HUDEP-2 (cell line): ENCODE data around the gene NAP1L4.

Experiments
- DNase-seq, 76 experiments: peaks; one replicate each; lab custom pipeline; 2025; ENCODE audit not compliant: unreplicated experiment in 76 of 76; lab: John Stamatoyannopoulos, UW

Gene NAP1L4, protein sequence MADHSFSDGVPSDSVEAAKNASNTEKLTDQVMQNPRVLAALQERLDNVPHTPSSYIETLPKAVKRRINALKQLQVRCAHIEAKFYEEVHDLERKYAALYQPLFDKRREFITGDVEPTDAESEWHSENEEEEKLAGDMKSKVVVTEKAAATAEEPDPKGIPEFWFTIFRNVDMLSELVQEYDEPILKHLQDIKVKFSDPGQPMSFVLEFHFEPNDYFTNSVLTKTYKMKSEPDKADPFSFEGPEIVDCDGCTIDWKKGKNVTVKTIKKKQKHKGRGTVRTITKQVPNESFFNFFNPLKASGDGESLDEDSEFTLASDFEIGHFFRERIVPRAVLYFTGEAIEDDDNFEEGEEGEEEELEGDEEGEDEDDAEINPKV

DNA sequence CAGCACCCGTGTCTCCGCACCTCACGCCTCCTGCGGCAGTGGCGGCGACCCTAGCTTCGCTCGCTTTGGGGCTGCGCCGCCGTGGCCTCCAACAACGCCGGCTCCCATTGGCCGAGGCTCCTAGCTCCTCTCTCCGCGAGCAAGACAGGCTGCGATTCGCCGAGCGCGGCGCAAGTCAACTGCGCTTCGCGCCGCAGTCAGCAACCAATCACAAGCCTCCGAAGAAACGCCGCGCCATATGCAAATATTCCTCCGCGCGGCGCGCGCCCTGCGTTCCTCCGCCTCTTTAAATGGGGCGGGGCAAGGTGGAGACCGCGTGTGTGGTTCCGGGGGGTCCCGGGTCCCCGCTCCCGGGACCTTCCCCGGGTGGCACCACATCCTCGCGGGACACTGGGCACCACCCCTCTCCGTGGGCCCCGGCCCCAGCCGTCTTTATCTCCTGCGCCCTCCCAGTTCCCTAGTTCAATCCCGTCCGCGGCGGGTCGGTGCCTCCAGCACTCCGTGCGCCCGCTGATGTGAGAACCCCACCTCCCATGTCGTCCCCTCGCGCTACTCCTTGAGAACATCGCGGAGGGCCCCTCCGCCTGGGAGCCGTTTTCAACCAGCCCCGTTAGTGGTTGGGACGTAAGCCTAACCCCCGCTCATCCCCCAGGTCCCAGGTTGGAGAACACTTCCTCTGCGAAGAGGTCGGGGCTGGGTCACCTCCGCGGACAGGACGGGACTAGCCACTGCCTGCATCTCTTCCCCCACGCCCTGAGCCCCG, at the start of gene NAP1L4:
Gene NAP1L4, minus strand, starts transcription at position 96 of the 763 bp plus-strand sequence. CDS start 13,109 bp downstream, outside the sequence.
- peak in 75 of 76 experiments; percentile 39 to 96 (median 92) for DNase-seq

DNA sequence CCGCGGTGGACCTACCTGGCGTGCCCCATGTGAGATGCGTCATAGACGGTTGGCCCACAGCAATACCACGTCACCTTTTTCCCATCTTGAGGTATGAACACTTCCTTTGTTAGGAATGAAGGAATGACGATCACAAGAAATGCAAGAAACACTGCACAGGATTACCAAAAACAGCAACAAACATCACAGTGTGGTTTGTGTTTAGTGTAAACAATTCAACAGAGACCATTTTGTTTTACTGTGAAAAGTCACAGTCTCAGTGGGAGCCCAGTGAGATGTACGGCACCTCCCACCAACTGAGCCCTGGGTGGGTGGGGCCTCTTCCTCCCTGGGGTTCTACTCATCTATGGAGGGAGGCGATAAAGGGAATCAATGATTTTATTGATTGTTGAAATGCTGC, 48.8 kb upstream of the NAP1L4 start:
- no peak for DNase-seq

DNA sequence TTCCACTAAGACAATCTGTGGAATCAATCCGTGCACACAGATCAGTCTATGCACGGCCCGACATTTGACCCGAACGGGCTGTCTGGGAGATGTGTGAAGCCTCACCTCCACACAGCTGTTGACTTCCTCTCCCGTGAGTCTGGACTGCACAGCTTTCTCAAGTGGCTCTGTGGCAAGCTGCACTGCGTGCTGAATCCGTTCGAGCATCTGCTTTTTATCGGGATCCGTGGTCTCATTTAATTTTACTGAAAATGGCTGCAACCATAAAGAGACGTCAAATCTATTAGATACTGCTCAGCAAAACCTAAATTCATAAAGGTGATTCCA, 45.8 kb upstream of the NAP1L4 start:
- peak in 1 of 76 experiments; percentile 4 for DNase-seq

DNA sequence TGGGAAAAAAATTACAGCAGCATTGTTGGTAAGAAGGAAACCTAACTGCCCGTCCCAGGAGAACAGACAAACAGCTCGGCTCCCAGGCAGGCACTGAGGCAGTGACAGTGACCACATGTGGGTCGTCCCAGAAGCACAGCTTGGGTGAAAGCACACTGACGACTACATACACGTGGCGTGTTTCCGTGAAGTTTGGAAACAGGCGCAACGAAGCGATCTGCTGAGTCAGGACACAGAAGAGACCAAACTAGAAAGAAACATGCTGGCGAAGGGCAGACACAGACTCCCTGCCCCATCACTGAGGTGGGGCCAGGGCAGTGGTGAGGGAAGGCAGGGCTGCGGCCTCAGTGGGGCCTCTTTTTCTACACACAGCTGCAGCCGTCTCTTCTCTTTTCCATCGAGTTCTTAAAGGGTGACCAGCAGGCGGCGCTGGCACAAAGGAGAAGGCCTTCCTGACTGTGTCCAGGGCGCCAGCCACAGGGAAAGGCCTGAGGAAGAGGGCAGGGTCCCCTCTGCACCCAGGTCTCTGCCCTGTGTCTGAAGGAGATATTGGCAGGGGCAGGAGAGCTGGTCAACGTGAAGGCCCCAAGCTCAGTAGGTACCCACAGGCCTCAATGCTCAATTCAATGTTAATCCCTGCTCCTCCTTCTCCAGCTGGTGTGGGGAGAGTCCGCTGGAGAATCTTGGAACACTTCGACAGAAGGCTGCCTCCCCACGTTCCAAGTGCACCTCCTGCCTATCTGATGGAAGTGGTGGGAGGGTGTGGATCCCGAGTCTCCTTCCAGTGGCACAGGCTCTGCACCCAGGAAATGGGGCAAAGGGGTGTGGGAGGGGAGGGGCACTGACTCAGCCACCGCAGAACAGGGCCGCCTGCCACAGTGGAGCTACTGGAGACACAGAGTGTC, 45.2 kb upstream of the NAP1L4 start:
- DNase-seq = peak in 58 of 76 experiments; percentile 7 to 64 (median 34)

DNA sequence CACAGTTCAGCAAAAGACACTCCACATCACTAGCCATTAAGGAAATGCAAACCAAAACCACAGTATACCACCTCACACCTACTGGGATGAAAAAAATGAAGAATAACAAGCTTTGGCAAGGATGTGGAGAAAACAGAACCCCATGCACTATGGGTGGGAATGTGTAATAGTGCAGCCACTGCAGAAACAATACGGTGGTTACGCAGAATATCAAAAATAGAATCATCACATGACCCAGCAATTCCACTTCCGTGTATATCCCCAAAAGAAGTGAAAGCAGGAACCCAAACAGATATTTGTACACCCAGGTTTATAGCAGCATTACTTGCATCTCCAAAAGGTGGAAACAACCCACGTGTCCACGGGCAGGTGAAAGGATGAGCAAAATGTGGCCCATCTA, 44.3 kb upstream of the NAP1L4 start:
- DNase-seq = no peak

DNA sequence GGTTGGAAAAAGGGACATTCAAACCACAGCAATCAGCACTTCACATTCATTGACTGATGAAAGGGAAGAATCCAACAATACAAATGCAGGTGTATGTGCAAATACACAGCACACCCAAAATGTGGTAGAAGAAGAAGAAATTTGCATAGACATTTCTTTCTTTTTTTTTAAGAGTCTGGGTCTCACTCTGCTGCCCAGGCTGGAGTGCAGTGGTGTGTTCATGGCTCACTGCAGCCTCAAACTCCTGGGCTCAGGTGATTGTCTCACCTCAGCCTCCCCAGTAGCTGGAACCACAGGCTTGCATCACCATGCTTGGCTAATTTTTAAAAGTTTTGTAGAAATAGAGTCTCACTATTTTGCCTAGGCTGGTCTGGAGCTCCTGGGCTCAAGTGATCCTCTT, 43.2 kb upstream of the NAP1L4 start:
- no peak for DNase-seq

DNA sequence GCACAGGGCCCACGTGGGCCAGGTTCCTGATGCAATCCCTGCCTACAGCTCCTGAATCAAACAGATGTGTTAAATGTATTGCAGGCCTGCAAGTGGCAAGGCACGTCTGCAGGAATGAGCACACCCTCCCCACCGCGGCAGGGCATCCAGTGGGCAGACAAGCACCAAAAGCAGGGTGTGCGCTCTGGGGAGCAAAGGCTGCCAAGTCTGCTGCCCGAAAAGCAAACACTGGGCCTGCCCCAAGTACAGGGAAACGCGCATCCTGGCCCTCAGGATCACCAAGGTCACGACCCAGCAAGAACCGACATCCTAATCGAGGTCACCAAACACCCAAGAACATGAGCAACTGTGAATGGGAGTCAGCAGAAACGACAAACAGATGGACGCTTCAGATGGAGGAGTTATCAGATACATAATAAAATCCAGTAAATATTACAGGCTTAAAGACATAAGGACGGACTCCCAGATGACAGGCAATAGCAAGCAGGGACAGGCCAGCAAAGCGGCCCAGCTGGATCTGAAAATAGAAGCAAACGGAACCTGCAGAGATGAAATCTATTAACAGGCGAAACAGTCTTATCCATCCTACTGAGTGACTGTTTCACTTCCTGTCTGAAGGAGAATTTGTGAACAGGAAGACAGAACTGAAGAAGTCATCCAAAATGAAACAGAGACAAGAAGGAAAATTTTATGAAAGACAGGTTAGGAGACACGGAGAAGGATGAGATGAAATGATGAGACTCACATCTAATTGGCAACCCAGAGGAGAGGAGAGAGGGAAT, 38.4 kb upstream of the NAP1L4 start:
- DNase-seq = no peak

DNA sequence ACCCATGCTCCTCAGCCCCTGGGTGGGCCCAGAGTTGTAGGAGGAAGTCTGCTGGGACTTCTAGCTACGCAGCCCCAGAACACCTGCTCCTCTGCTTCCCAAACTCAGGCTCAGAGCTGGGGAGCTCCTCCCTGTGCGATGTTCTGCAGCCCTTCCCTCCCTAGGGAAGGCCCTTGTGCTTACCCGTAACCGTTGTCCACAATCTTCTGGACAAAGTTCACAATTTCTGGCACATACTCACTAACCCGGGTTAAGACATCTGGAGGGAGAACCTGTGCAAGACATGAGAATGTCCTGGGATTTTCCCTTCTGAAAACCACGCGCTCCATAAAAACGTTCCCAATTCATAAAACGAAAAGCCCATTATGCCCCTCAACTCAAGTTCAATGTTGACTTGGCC, 36.7 kb upstream of the NAP1L4 start:
- DNase-seq = no peak

DNA sequence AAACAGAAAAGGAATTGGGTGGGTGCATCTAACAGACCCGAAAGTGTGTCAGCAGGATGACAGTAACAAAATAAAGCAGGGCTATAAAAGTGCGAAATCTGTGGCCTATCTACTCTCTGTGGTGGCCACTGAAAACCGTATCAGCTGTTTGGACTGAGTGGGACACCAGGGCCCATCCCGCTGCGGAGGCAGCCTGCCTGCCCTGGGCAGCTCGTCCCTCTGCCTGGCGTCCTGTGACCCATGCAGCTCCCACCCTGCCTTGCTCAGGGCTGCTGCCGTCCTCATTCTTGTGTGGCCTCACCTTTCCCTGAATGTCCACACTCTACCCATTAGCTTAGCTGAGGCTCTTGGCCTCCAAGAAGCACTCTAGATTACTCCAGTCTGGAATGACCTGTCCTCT, 34.7 kb upstream of the NAP1L4 start:
- no peak for DNase-seq

DNA sequence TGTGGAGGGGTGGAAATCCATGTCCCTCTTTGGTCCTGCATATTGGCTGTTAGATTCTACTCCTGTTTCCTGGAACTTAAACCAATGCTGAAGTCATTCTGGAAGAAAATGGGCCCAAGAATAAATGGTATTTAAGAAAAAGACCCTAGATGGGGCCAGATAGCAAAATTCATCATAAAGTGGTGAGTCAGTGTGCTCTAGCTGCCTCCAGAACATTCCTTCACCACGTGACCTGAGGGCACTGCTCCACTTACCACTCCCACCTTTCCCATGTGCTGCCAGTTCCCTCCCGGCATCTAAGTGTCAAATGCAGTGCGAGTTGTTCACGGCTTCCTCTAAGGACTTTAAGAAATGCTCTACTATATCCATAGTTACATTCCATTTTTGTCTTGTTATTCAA, 30.9 kb upstream of the NAP1L4 start:
- DNase-seq = no peak

DNA sequence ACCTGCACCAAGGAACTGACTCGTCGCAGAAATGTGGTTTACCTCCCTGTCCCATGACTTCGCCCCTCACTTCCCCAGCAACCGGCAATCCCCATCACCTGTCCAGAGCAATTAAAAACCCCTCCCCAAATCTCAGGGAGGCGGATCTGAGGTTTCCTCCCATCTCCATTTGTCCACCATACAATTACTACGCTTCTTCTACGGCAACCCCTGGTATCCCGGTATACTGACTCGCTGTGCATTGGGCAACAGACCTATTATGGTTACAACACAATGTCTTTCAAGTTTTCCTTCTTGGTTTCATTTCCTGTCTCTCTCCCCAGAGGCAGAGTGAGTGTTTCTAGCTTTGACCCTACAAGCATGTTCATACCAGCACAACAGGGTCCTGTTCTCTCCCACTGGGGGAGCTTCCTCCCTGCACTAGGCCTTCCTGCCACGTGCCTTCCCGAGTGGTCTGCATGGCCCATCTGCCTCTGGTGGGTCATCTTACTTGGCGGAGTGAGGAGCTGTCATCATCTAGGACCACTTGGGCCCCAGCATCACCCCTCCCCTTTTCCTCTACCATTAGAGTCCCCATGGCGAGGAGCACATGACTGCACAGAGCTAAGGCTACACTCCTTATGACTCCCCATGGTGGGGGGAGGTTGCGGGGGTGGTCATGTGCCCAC, 30.3 kb upstream of the NAP1L4 start:
- no peak for DNase-seq

DNA sequence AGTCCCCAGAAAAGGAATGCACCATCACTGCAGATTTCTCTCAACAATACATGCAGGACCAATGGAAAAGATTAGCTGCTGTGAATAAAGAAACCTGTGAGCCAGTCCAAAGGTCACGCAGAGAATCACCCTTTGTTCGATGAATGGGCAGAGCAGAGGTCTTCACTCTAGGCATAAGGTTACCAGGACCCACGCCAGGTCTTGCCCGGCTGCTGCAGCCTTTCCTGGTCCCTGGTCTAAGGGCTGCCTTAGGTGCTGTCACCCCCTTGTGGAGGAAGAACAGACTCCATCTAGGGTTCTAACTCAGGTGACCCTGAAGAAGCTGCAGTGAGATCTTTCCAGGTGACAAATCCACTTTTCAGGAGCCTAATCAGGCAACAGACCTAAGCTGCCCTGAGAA, 29.0 kb upstream of the NAP1L4 start:
- DNase-seq = peak in 25 of 76 experiments; percentile 2 to 46 (median 22)

DNA sequence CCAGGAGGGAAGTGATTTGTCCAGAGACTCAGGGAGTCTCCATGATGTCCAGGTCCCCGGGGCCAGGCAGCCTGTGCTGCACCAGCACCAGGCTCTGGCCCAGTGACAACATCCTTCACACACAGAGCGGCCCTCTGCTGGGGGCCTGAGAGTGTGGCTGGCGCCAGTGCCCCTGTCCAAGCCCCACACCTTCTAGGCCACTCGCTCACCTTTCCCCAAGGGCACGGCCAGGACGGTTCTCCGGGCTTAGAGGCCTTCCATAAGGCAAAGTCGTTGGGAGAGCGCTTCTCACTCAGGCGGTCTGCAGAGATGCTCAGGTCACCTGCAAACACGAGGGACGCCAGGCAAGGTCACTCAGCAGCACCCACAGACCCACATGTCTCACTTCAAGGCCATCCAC, 27.9 kb upstream of the NAP1L4 start:
- DNase-seq = no peak

DNA sequence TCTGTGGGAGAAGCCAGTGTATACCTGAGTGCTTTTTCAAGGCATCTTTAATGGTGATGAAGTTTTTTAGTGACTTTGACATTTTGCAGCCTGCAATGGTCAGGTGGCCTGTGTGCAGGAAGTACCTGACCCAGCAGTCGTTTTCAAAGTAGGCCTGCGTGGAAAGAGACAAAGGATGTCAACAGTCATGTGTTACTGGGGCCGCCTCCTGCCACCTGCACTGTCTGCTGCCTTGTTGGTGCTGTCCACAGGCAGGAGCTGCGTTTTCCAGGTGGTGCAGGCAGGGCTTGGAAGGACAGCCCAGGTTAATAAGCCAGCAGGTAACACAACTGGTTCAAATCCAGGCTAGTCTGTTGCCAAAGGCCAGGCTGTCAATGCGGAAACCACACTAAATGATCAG, 26.5 kb upstream of the NAP1L4 start:
- DNase-seq = no peak

DNA sequence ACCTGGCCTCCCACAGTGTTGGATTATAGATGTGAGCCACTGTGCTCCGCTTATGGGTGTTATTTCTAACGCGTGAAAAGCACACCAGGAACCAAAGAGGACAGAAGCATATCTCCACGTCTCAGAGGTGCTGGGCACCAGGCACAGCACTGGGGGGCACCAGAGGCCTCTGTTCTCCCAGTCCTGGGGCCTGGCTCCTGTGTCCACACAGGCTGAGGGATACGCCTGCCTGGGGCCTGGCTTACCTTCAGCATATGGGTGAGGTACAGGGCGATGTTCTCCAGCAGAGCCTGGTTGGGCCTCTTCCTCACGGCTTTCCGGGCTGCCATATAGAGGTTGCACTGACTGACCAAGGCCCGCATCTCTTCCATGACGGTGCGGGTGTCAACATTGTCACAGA, 24.7 kb upstream of the NAP1L4 start:
- DNase-seq = no peak

DNA sequence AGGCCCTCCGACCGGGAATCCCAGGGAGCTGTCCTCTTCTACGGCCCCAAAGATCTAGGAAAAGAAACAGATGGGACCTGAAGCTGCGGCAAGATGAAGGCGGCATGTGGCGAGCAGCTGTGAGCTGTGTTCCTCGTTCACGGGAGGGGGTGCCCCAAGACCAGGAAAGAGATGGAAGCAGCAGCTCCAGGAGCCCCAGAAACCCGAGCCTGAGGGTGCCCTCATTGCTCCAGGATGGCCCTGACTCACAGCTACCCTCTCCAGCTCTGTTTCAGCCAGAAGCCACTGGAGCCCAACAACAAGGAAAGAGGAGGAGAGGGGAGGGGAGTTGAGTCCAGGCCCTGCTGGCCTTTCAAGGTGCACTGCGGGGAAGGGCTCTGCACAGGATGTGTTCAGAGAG, 23.7 kb upstream of the NAP1L4 start:
- DNase-seq = no peak

DNA sequence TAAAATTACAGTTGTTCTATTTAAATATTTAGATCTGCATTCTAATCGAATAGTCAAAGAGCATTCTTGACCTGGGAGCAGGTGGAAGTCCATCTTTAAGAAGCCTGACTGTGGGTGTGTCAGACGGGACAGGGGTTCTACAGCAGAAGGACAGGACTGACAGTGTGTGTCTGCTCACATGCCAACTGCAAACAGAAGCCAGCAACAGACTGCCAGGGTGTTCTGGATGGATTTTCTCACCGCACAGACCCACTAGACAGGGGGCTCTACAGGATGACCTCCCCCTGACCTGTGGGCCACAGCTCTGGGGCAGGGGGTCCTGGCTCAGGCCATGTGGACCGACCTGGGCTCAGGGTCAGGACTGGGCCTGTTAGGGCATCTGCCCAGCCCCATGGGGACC, 22.8 kb upstream of the NAP1L4 start:
- DNase-seq = no peak

DNA sequence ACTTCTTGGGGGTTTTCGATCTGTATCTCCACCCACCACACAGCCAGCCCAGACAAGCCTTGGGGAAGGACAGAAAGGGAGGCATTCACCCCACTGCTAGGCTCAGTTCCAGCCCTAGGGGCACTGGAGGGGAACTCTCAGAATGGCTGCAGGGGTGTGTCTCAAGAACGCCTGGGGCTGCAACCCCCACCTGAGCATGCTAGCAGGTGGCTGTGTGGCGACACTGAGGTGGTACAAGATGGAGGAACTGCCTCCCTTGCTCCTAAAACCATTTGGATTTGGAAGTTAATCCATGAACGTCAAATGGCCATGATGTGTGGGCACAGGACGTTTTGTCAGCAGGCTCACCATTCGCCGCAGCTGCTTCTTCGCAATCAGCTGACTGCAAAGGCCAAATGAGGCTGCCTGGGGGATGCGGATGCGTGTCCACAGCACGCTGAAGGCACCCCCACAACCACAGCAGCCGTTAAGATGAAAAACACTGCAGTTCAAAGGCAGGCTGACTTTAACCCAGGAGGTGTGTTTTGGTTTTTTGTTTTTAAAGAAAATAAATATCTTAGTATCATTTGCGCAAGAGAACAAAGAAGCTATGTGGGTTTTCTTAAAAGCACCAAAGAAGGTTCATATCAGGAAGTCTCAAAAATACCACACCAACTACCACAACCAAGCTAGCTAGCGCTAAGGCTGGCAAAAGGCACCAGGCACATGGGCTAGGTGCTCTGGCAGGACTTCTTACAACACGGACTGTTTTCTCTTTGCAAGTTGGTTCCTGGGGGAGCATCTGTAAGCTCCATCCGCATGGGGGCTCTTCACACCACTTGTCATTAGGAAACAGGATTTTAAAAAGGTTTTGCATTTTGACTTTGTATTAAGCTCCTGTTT, 22.2 kb upstream of the NAP1L4 start:
- DNase-seq = no peak
